Stimulated activated CD4-positive, alpha-beta T cell treated with anti-CD3 and anti-CD28 coated beads, Interleukin-12 subunit alpha, Interleukin-12 subunit beta, amount 100 ng/mL, for 24 hours (primary cell): ENCODE measurements around the gene BCL11B.

Experiments used
- DNase-seq, 2 experiments: peaks; one replicate each; pipeline ENCODE4 v3.0.0-alpha.2; 2020; ENCODE audit warnings: low read depth in 2 of 2

BCL11B gene

GRCh38 chr14:99271951-99272631, at the start of gene BCL11B:
Gene BCL11B, minus strand, starts transcription at chr14:99272197. Its CDS starts 979 bp downstream, at chr14:99271218.
- DNase-seq, result peak; percentile 76 to 84

- no peak for DNase-seq
Observed at GRCh38 chr14:99321236-99321925, 49.4 kb upstream of the BCL11B start.

GRCh38 chr14:99320621-99321235, 48.7 kb upstream of the BCL11B start:
- no peak for DNase-seq

- peak; percentile 56 to 71 for DNase-seq
Observed at GRCh38 chr14:99320105-99320572, 48.1 kb upstream of the BCL11B start.

- no peak for DNase-seq
Observed at GRCh38 chr14:99318959-99319295, 46.9 kb upstream of the BCL11B start.

GRCh38 chr14:99318091-99318958, 46.3 kb upstream of the BCL11B start:
- DNase-seq, result no peak

GRCh38 chr14:99317231-99318090, 45.5 kb upstream of the BCL11B start:
- DNase-seq, result no peak

- DNase-seq, result no peak
Observed at GRCh38 chr14:99316281-99317163, 44.5 kb upstream of the BCL11B start.

- DNase-seq, result no peak
Observed at GRCh38 chr14:99315197-99315596, 43.2 kb upstream of the BCL11B start.

- no peak for DNase-seq
Observed at GRCh38 chr14:99314623-99315022, 42.6 kb upstream of the BCL11B start.

- DNase-seq, result no peak
Observed at GRCh38 chr14:99313234-99313633, 41.2 kb upstream of the BCL11B start.

GRCh38 chr14:99312106-99312505, 40.1 kb upstream of the BCL11B start:
- DNase-seq, result no peak

GRCh38 chr14:99309220-99309766, 37.3 kb upstream of the BCL11B start:
- no peak for DNase-seq

- DNase-seq, result no peak
Observed at GRCh38 chr14:99304208-99304607, 32.2 kb upstream of the BCL11B start.

- DNase-seq, result no peak
Observed at GRCh38 chr14:99300190-99300589, 28.2 kb upstream of the BCL11B start.

- no peak for DNase-seq
Observed at GRCh38 chr14:99296517-99296916, 24.5 kb upstream of the BCL11B start.

- DNase-seq, result no peak
Observed at GRCh38 chr14:99289394-99290189, 17.6 kb upstream of the BCL11B start.

- no peak for DNase-seq
Observed at GRCh38 chr14:99288948-99289347, 17.0 kb upstream of the BCL11B start.
